Endothelial cell of umbilical vein (primary cell): ENCODE measurements around the gene TFIP11. TPM values are rescaled to one million over a fixed set of nuclear protein-coding genes. Genes with fewer than 3 reads are reported as not detected.

Experiments
- BruUV-seq: library from RNA; stranded (reverse); fragments of 400-500 nt; replicated peaks from 2 replicates; lab custom pipeline; 2021; lab: Mats Ljungman, UMichigan
- CTCF ChIA-PET: fragments of 300-600, 350-600 bp; sonication (Branson Sonifier 250); formaldehyde crosslinking; loops from one replicate; lab custom pipeline; 2021; ENCODE audit warnings: antibody characterized with exemption, inconsistent platforms; lab: Charles Lee
- POLR2A ChIA-PET: fragments of 300-600, 350-600 bp; sonication (Branson Sonifier 250); formaldehyde crosslinking; loops from one replicate; lab custom pipeline; 2021; ENCODE audit warnings: antibody characterized with exemption, inconsistent platforms; lab: Charles Lee
- DNase-seq: peaks from one replicate; pipeline ENCODE4 v3.0.0-alpha.2; 2011; ENCODE audit warnings: low read depth, low spot score
- FAIRE-seq: peaks from 2 replicates; lab custom pipeline; 2011; peaks lifted over from hg19 to GRCh38; lab: Jason Lieb, UNC
- H2AFZ ChIP-seq: 2 replicates; pipeline ENCODE4 v1.6.0; 2012; ENCODE audit warnings: low read depth, low read length, control low read depth, inconsistent platforms
- H3K27ac ChIP-seq: 2 replicates; pipeline ENCODE4 v1.5.1; 2011; ENCODE audit warnings: low read depth, mild to moderate bottlenecking, control low read depth, low read length, moderate library complexity; ENCODE audit not compliant: insufficient read depth
- H3K27me3 ChIP-seq, 2 experiments: 2 replicates each; pipeline versions ENCODE4 v1.6.0 to v1.6.1; 2011; ENCODE audit warnings: low read length in 2 of 2, mixed read lengths in 1 of 2; ENCODE audit not compliant: control insufficient read depth in 2 of 2, insufficient read depth in 2 of 2
- H3K36me3 ChIP-seq, 2 experiments: 2 replicates in 1 of 2; 3 replicates in 1 of 2; pipeline ENCODE4 v1.5.1; 2011; ENCODE audit warnings: low read length in 2 of 2, mild to moderate bottlenecking in 1 of 2, moderate library complexity in 1 of 2; ENCODE audit not compliant: control insufficient read depth in 2 of 2, insufficient read depth in 2 of 2; ENCODE audit errors: extremely low read depth in 1 of 2
- H3K4me1 ChIP-seq: 3 replicates; pipeline ENCODE4 v1.5.1; 2011; ENCODE audit warnings: mild to moderate bottlenecking, low read length; ENCODE audit not compliant: control insufficient read depth, insufficient read depth; ENCODE audit errors: extremely low read depth
- H3K4me2 ChIP-seq: 2 replicates; pipeline ENCODE4 v1.6.1; 2011; ENCODE audit warnings: low read length, control low read depth, mixed read lengths; ENCODE audit not compliant: insufficient read depth
- H3K4me3 ChIP-seq, 3 experiments: fragments of 200-600 bp in 1 of 3; sonication (generic), shearing (Covaris generic) in 1 of 3; replicated peaks in 1 of 3; 2 replicates each; pipeline ENCODE4 v1.5.1; 2011 to 2016; ENCODE audit warnings: control low read depth in 3 of 3, low read length in 3 of 3, mild to moderate bottlenecking in 2 of 3, inconsistent platforms in 1 of 3, low read depth in 1 of 3, moderate library complexity in 1 of 3; ENCODE audit not compliant: insufficient read depth in 1 of 3
- H3K79me2 ChIP-seq: 2 replicates; pipeline ENCODE4 v1.6.0; 2012; ENCODE audit warnings: low read length, inconsistent platforms; ENCODE audit not compliant: control insufficient read depth, insufficient read depth
- H3K9ac ChIP-seq: replicated peaks from 2 replicates; pipeline ENCODE3; 2011; ENCODE audit warnings: low read length, control low read depth; ENCODE audit not compliant: insufficient read depth; ENCODE audit errors: extremely low read depth
- H3K9me1 ChIP-seq: replicated peaks from 3 replicates; pipeline ENCODE4 v1.6.0; 2011; ENCODE audit warnings: mild to moderate bottlenecking, low read length; ENCODE audit not compliant: control insufficient read depth, insufficient read depth; ENCODE audit errors: extremely low read depth
- H3K9me3 ChIP-seq: replicated peaks from 2 replicates; pipeline ENCODE4 v1.5.1; 2012; ENCODE audit warnings: low read length, inconsistent platforms; ENCODE audit not compliant: control insufficient read depth, insufficient read depth
- H4K20me1 ChIP-seq: replicated peaks from 2 replicates; pipeline ENCODE3; 2011; ENCODE audit warnings: mild to moderate bottlenecking, low read length; ENCODE audit not compliant: control insufficient read depth, insufficient read depth; ENCODE audit errors: extremely low read depth
- CTCF ChIP-seq, 2 donors: IDR thresholded peaks; 1 replicate in 1 of 2; 2 replicates in 1 of 2; pipeline ENCODE4 v1.5.1; 2011; ENCODE audit warnings: low read length in 2 of 2, mild to moderate bottlenecking in 2 of 2, moderate library complexity in 2 of 2, control low read depth in 1 of 2, inconsistent platforms in 1 of 2, low read depth in 1 of 2; ENCODE audit not compliant: insufficient read depth in 1 of 2; ENCODE audit errors: extremely low read depth in 1 of 2
- EZH2 ChIP-seq: IDR thresholded peaks from 2 replicates; pipeline ENCODE4 v1.6.1; 2012; ENCODE audit warnings: borderline replicate concordance, low read depth, mild to moderate bottlenecking, moderate library complexity, low read length, inconsistent platforms; ENCODE audit not compliant: severe bottlenecking
- FOS ChIP-seq: IDR thresholded peaks from 2 replicates; pipeline ENCODE4 v1.6.1; 2011; ENCODE audit warnings: mild to moderate bottlenecking, low read length, moderate library complexity, borderline replicate concordance; ENCODE audit not compliant: insufficient read depth
- GATA2 ChIP-seq: IDR thresholded peaks from 2 replicates; pipeline ENCODE4 v1.7.0; 2011; ENCODE audit warnings: low read depth, mild to moderate bottlenecking, moderate library complexity, mixed read lengths, low read length; ENCODE audit not compliant: insufficient read length, insufficient read depth
- JUN ChIP-seq: IDR thresholded peaks from 2 replicates; pipeline ENCODE4 v1.6.1; 2011; ENCODE audit warnings: borderline replicate concordance, low read depth; ENCODE audit not compliant: insufficient read length, insufficient read depth
- MAX ChIP-seq: IDR thresholded peaks from 2 replicates; pipeline ENCODE4 v1.6.1; 2011; ENCODE audit not compliant: insufficient read depth, insufficient read length
- MYC ChIP-seq: IDR thresholded peaks from one replicate; pipeline ENCODE4 v1.6.1; 2011; ENCODE audit warnings: mild to moderate bottlenecking, low read depth, low read length
- POLR2A ChIP-seq: IDR thresholded peaks from 2 replicates; pipeline ENCODE4 v1.6.1; 2012; ENCODE audit warnings: low read depth, mild to moderate bottlenecking, control low read depth, low read length
- POLR2AphosphoS5 ChIP-seq: IDR thresholded peaks from 2 replicates; pipeline ENCODE4 v1.6.1; 2012; ENCODE audit warnings: low read depth, mild to moderate bottlenecking, control low read depth, low read length, moderate library complexity; ENCODE audit not compliant: insufficient read depth
- dilution Hi-C: fragments of 300-500 bp; cut with MboI; formaldehyde crosslinking; loops from one replicate; pipeline ENCODE4 v1.15.0; 2019; ENCODE audit warnings: low sequenced_read_pairs; ENCODE audit not compliant: extremely low pct_ligation_motif_present
- intact Hi-C: fragments of 100-400 bp; cut with micrococcal nuclease; formaldehyde crosslinking; loops from one replicate; pipeline ENCODE4 v1.10.0; 2022
- polyA plus RNA-seq, 4 experiments: library from polyadenylated mRNA; depleted of rRNA in 3 of 4; stranded (reverse) in 3 of 4; unstranded in 1 of 4; fragments of >200 nt; gene quantifications; 2 replicates each; pipeline versions ENCODE4 v1.2.1 to v1.2.3, GENCODE V29; 2011 to 2012; ENCODE audit warnings: missing spikeins in 1 of 4
- total RNA-seq: library from RNA; stranded (reverse); gene quantifications from 2 replicates; pipeline ENCODE4 v1.2.3, GENCODE V29; 2021

The TFIP11 gene
- total and polyA plus RNA-seq, 2 donors (not counting 3 experiments of a cell fraction or from before 2014, with no cell fraction given): 35.7 to 54.9 TPM

GRCh38 chr22:26483043-26483438 lies 29.2 kb downstream of the TFIP11 start:
- no peaks in the 10 kb centered on the region for H3K27me3 ChIP-seq
- peak overlapping the region; percentile 91 for H3K4me2 ChIP-seq
- H3K79me2 ChIP-seq: peaks cover 48% of the 10 kb centered on the region
- H3K9ac ChIP-seq: peak overlapping the region; percentile 98
- H3K27ac ChIP-seq: peak overlapping the region; percentile 86
- peak overlapping the region; percentile 80 to 97 (median 92) for H3K4me3 ChIP-seq
- TF ChIP-seq CTCF (IDR thresholded peaks at IDR 0.05; ENCODE audit: extremely low read depth in 1 of 2, insufficient read depth in 1 of 2, low read depth in 1 of 2, low read length in 2 of 2) (no peak), MYC (no peak), POLR2AphosphoS5 (no peak), POLR2A (no peak), MAX (no peak), GATA2 (no peak), EZH2 (no peak), FOS (no peak), JUN (no peak)
- FAIRE-seq (no peak), DNase-seq (no peak)
- no TSS peak for BruUV-seq
- intact Hi-C loops (no loop called here), dilution Hi-C loops (no loop called here)
- H3K9me3 ChIP-seq: no peaks in the 10 kb centered on the region
- ChIA-PET POLR2A (interaction anchor here (1.9 kb wide), 1 partner anchor 17 kb away, joined by 13 read pairs; no protein-coding TSS in a partner anchor), CTCF (interaction anchor here (1.0 to 2.0 kb wide), 5 partner anchors 11 to 119 kb away, joined by 4 to 10 read pairs (median 5); no protein-coding TSS in a partner anchor)
- H3K4me1 ChIP-seq: peaks cover 23% of the 10 kb centered on the region
- no peaks in the 10 kb centered on the region for H3K9me1 ChIP-seq
- H4K20me1 ChIP-seq: no peaks in the 10 kb centered on the region
- H2AFZ ChIP-seq: peak overlapping the region; percentile 71
- peaks cover 1 to 3% of the 10 kb centered on the region in 2 experiments for H3K36me3 ChIP-seq
